Kidney (tissue), 14 donors: Measurements from ENCODE around the gene NAA35. TPM values are rescaled to one million over a fixed set of nuclear protein-coding genes. Genes with fewer than 3 reads are reported as not detected.

Source experiments
- DNase-seq, 5 donors: peaks; one replicate each; pipeline ENCODE4 v3.0.0-alpha.2; 2013 to 2020
- FAIRE-seq: peaks from 2 replicates; lab custom pipeline; 2012; peaks lifted over from hg19 to GRCh38; lab: Jason Lieb, UNC
- H3K27ac ChIP-seq, 2 donors: one replicate each; pipeline ENCODE4 v1.7.0; 2013; ENCODE audit warnings: low read depth in 2 of 2, low read length in 2 of 2, inconsistent platforms in 1 of 2
- H3K27me3 ChIP-seq: one replicate; pipeline ENCODE4 v1.7.1; 2013; ENCODE audit warnings: low read length, inconsistent platforms; ENCODE audit not compliant: control insufficient read depth, insufficient read depth
- H3K36me3 ChIP-seq, 3 donors: one replicate each; pipeline versions ENCODE4 v1.7.0 to v1.7.1; 2013; ENCODE audit warnings: low read length in 3 of 3, control low read depth in 1 of 3, inconsistent platforms in 1 of 3; ENCODE audit not compliant: insufficient read depth in 3 of 3, control insufficient read depth in 2 of 3
- H3K4me1 ChIP-seq, 3 donors: one replicate each; pipeline versions ENCODE4 v1.7.0 to v1.7.1; 2013; ENCODE audit warnings: low read length in 3 of 3, inconsistent platforms in 1 of 3, low read depth in 1 of 3; ENCODE audit not compliant: control insufficient read depth in 2 of 3, insufficient read depth in 2 of 3
- H3K4me3 ChIP-seq, 3 donors: one replicate each; pipeline versions ENCODE4 v1.7.0 to v1.8.1; 2013; ENCODE audit warnings: low read length in 3 of 3, control low read depth in 1 of 3, inconsistent platforms in 1 of 3
- H3K9ac ChIP-seq, 3 donors: one replicate each; pipeline versions ENCODE4 v1.7.0 to v1.7.1; 2013; ENCODE audit warnings: low read length in 3 of 3, control low read depth in 1 of 3, inconsistent platforms in 1 of 3
- H3K9me3 ChIP-seq, 3 donors: one replicate each; pipeline versions ENCODE4 v1.7.0 to v1.7.1; 2013; ENCODE audit warnings: low read length in 3 of 3, control low read depth in 1 of 3, inconsistent platforms in 1 of 3; ENCODE audit not compliant: control insufficient read depth in 2 of 3, insufficient read depth in 1 of 3
- intact Hi-C: fragments of 100-400 bp; cut with DNase I; formaldehyde crosslinking; loops from one replicate; pipeline ENCODE4 v1.11.1; 2022
- polyA plus RNA-seq: library from polyadenylated mRNA; stranded (reverse); fragments of 350-450 nt; fragmentation: Illumina TruSeq; extraction: RNeasy Lipid Tissue Mini Kit (QIAGEN cat#74804); gene quantifications from one replicate; pipeline ENCODE4 v1.2.3, GENCODE V29; 2014; ENCODE audit warnings: low read depth, low replicate concordance; ENCODE audit not compliant: insufficient read depth
- total RNA-seq: library from RNA; stranded (reverse); fragmentation: NEBNext Ultra II Directional; extraction: Animal tissue kit (Norgen Biotek cat#: 25700); gene quantifications from one replicate; pipeline ENCODE4 v1.2.1, GENCODE V29; 2021
- TF ChIP-seq, protein P1 (sequence below): IDR thresholded peaks from 3 replicates; pipeline ENCODE4 v1.5.1; 2012; ENCODE audit warnings: mild to moderate bottlenecking, moderate library complexity, borderline replicate concordance; ENCODE audit not compliant: insufficient read depth; ENCODE audit errors: extremely low read depth
- donor health status: control.
- donor health status: control.
- donor health status: control.
- donor health status: control.
- donor health status: control.
- donor health status: DM: yes; HTN: yes; CAD: no.
- donor health status: Normal renal cell carcinoma (clear cell type).

NAA35 gene
- total and polyA plus RNA-seq, 2 donors from 2014 or later = 10.8 to 25.3 TPM

DNA sequence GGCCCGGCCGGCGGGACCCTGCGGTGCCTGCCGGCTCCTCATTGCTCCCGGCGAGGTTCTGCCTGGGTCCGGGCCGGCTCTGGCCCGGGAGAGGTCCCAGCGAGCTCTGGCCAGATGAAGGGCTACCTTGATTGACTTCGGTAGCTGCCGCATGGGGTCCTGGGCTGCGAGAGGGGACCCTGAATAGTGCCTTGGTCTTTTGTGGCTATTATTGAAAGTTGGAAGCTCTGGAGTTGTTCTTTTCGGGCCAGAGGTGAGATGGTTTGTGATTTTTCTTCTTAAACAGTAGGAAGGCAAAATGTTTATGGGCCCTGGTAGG, 635 bp downstream of the NAA35 start:
- intact Hi-C loops = no loop called here
- peak overlapping the region; percentile 89 to 92 for H3K27ac ChIP-seq
- peaks cover 0 to 2% (median 0%) of the 10 kb centered on the region in 3 donors for H3K9me3 ChIP-seq
- FAIRE-seq (no peak), DNase-seq (no peak)
- H3K27me3 ChIP-seq = no peaks in the 10 kb centered on the region
- peaks cover 0 to 10% (median 5%) of the 10 kb centered on the region in 3 donors for H3K4me1 ChIP-seq
- peak overlapping the region; percentile 31 to 88 (median 84) for H3K9ac ChIP-seq
- TF ChIP-seq, protein P1, sequence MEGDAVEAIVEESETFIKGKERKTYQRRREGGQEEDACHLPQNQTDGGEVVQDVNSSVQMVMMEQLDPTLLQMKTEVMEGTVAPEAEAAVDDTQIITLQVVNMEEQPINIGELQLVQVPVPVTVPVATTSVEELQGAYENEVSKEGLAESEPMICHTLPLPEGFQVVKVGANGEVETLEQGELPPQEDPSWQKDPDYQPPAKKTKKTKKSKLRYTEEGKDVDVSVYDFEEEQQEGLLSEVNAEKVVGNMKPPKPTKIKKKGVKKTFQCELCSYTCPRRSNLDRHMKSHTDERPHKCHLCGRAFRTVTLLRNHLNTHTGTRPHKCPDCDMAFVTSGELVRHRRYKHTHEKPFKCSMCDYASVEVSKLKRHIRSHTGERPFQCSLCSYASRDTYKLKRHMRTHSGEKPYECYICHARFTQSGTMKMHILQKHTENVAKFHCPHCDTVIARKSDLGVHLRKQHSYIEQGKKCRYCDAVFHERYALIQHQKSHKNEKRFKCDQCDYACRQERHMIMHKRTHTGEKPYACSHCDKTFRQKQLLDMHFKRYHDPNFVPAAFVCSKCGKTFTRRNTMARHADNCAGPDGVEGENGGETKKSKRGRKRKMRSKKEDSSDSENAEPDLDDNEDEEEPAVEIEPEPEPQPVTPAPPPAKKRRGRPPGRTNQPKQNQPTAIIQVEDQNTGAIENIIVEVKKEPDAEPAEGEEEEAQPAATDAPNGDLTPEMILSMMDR = no peak
- peak overlapping the region; percentile 60 to 97 (median 66) for H3K4me3 ChIP-seq
- H3K36me3 ChIP-seq = peaks cover 2 to 5% (median 2%) of the 10 kb centered on the region in 3 donors

DNA sequence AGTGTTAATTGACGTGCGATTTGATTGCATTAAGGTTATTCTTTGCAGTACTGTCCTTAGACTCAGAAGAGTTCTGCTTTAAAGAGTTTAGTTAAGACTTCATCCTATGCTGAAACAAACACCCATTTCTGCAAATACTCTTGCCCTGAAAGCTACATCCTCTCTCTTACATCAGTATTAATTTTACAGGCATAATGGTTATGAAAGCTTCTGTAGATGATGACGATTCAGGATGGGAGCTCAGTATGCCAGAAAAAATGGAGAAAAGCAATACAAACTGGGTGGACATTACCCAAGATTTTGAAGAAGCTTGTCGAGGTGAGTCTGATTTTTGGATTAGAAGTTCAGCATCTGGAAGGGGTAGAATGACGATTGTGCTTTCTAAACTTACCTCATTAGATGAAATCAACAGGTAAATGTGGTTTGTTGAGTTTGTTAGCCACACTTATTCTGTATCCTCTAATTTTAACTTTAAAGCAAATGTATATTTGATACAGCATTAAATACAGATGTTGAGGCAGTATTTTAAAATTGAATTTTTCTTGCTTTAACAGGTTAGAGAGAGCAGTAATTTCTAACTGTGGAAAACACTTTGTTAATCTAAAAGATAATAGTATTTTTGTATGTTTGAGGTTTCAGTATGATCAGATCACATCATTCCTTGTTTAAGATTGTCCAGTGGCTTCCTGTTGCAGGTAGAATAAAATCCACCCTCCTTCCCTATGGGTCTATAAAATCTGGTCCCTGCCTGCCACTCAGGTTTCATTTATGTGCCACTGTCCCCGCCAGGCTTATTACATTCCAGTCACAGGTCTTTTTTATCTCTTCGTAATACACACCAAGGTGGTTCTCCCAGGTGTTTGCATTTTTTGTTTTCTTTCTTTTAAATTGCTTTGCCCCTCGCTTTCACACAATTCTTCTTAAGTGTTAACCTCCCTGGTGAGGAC, 1.3 kb downstream of the NAA35 start:
- Histone ChIP-seq H3K9me3 (peaks cover 0 to 2% (median 0%) of the 10 kb centered on the region in 3 donors), H3K4me1 (peaks cover 0 to 10% (median 5%) of the 10 kb centered on the region in 3 donors), H3K36me3 (peaks cover 2 to 5% (median 2%) of the 10 kb centered on the region in 3 donors), H3K27ac (peak overlapping the region; percentile 89 to 92), H3K4me3 (peak overlapping the region; percentile 60 to 97 (median 66)), H3K27me3 (no peaks in the 10 kb centered on the region), H3K9ac (peak overlapping the region; percentile 31 to 88 (median 84))
- FAIRE-seq (no peak), DNase-seq (peak in 2 of 5 donors; percentile 3 to 16)
- intact Hi-C loops = no loop called here
- TF ChIP-seq, protein P1 = no peak

GRCh38 chr9:85942913-85943709, 2.2 kb downstream of the NAA35 start:
- peaks cover 0 to 2% (median 0%) of the 10 kb centered on the region in 3 donors for H3K9me3 ChIP-seq
- peaks cover 0 to 10% (median 5%) of the 10 kb centered on the region in 3 donors for H3K4me1 ChIP-seq
- no peak for DNase-seq
- H3K9ac ChIP-seq = peak overlapping the region in 1 of 3 donors; percentile 42
- intact Hi-C loops = no loop called here
- H3K4me3 ChIP-seq = peak overlapping the region in 2 of 3 donors; percentile 3 to 66
- FAIRE-seq = no peak
- peaks cover 2 to 5% (median 2%) of the 10 kb centered on the region in 3 donors for H3K36me3 ChIP-seq
- TF ChIP-seq, protein P1 = no peak
- no peaks in the 10 kb centered on the region for H3K27me3 ChIP-seq
- no peak overlapping the region for H3K27ac ChIP-seq
